Stimulated activated effector memory CD8-positive, alpha-beta T cell treated with anti-CD3 and anti-CD28 coated beads, Interleukin-12 subunit alpha, Interleukin-12 subunit beta, amount 100 ng/mL, for 72 hours (primary cell): Measurements from ENCODE around the gene ANKS1B.
A peak's percentile ranks its signal among the peaks of the same experiment; 100 is the strongest.
"Not testable (repeated sequence)": the region's sequence is repeated elsewhere in the genome, so short reads cannot be mapped to it uniquely, and the experiment has no call there.

ENCODE experiments used
- ATAC-seq: fragments of 150-1000 bp; cut with Tn5 transposase; 2 replicates; pipeline ENCODE4 v1.10.0; 2021
- DNase-seq, 2 donors: peaks; one replicate each; pipeline ENCODE4 v3.0.0; 2021 to 2022; ENCODE audit warnings: low spot score in 2 of 2
- H3K27ac Mint-ChIP-seq: one replicate; pipeline ENCODE4 v1.8.0; 2022; ENCODE audit warnings: mild to moderate bottlenecking, mixed read lengths
- H3K36me3 Mint-ChIP-seq: one replicate; pipeline ENCODE4 v1.8.0; 2022; ENCODE audit warnings: mild to moderate bottlenecking, mixed read lengths
- H3K4me1 Mint-ChIP-seq: one replicate; pipeline ENCODE4 v1.8.0; 2022; ENCODE audit warnings: mixed read lengths
- H3K4me3 Mint-ChIP-seq: one replicate; pipeline ENCODE4 v1.8.0; 2022; ENCODE audit warnings: mild to moderate bottlenecking, mixed read lengths
- H3K9me3 Mint-ChIP-seq: one replicate; pipeline ENCODE4 v1.8.0; 2022; ENCODE audit warnings: mixed read lengths

The ANKS1B gene

GRCh38 chr12:98868076-98868475 lies 1116.7 kb downstream of the ANKS1B start:
- Mint-ChIP-seq H3K9me3 (no peaks in the 10 kb centered on the region), H3K36me3 (no peaks in the 10 kb centered on the region), H3K4me1 (peaks cover 5% of the 10 kb centered on the region), H3K27ac (no peak overlapping the region), H3K4me3 (no peak overlapping the region)
- no peak for DNase-seq
- ATAC-seq: no peak

- no peak overlapping the region for H3K27ac Mint-ChIP-seq
- no peaks in the 10 kb centered on the region for H3K9me3 Mint-ChIP-seq
- ATAC-seq (no peak), DNase-seq (no peak)
- H3K36me3 Mint-ChIP-seq: no peaks in the 10 kb centered on the region
- no peaks in the 10 kb centered on the region for H3K4me1 Mint-ChIP-seq
- no peak overlapping the region for H3K4me3 Mint-ChIP-seq
These were observed 1120.4 kb downstream of the ANKS1B start for GRCh38 chr12:98864363-98864762.

GRCh38 chr12:98863167-98863566 lies 1121.6 kb downstream of the ANKS1B start:
- no peaks in the 10 kb centered on the region for H3K9me3 Mint-ChIP-seq
- DNase-seq: no peak
- ATAC-seq: no peak
- H3K27ac Mint-ChIP-seq: no peak overlapping the region
- no peaks in the 10 kb centered on the region for H3K4me1 Mint-ChIP-seq
- H3K4me3 Mint-ChIP-seq: no peak overlapping the region
- no peaks in the 10 kb centered on the region for H3K36me3 Mint-ChIP-seq

- DNase-seq: no peak
These were observed 1123.5 kb downstream of the ANKS1B start for GRCh38 chr12:98861251-98861650.

DNA sequence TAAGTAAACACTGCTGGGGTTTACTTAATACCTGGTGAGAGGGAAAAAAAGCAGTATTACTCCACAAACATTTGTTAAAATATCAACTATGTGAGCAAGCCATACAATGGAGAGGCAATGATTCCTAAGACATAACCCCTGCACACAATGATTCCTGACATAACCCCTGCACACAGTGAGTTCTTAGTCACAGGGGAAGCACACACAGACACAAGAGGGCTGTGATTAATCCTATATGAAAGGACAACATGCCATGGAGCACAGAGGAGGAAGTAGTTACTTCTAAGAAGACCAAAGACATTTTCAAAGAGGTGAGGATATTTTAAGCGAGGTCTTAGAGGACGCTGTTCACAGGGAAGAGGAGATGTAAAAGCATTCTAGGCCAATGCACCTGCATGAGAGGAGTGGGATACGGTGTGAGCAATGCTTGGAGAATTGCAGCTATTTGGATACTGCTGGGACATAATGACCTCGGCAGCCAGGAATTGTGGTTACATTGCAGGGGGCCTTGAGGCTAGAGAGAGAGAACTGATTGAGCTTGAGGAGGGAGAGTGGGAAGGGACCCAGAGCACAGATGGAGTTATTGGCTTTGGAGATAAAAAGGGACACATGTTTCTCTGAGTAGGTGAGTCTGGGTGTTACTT lies 1127.7 kb downstream of the ANKS1B start:
- Mint-ChIP-seq H3K4me1 (no peaks in the 10 kb centered on the region), H3K9me3 (no peaks in the 10 kb centered on the region), H3K36me3 (no peaks in the 10 kb centered on the region), H3K27ac (no peak overlapping the region), H3K4me3 (no peak overlapping the region)
- DNase-seq (no peak), ATAC-seq (peak; percentile 38)

More at GRCh38 chr12:98861251-98861650, 1123.5 kb downstream of the ANKS1B start:
- Mint-ChIP-seq H3K27ac (no peak overlapping the region), H3K36me3 (no peaks in the 10 kb centered on the region), H3K4me3 (no peak overlapping the region), H3K9me3 (no peaks in the 10 kb centered on the region), H3K4me1 (no peaks in the 10 kb centered on the region)
- no peak for ATAC-seq

GRCh38 chr12:98852181-98852580 lies 1132.6 kb downstream of the ANKS1B start:
- Mint-ChIP-seq H3K9me3 (no peaks in the 10 kb centered on the region), H3K4me3 (no peak overlapping the region), H3K4me1 (no peaks in the 10 kb centered on the region), H3K36me3 (no peaks in the 10 kb centered on the region), H3K27ac (no peak overlapping the region)
- DNase-seq (no peak), ATAC-seq (no peak)

DNA sequence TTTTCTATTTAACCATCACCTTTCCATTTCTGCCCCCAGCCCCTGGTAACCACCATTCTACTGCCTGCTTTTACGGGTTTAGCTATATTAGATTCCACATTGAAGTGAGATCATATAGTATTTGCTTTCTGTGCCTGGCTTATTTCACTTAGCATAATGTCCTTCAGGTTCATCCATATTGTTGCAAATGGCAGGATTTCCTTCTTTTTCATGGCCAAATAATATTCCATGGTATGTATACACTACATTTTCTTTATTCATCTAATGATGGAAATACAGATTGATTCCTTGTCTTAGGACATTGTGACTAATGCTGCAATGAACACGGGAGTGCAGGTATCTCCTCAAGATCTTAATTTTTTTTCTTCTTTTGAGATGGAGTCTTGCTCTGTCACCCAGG lies 1137.5 kb downstream of the ANKS1B start:
- H3K4me1 Mint-ChIP-seq: no peaks in the 10 kb centered on the region
- DNase-seq (no peak), ATAC-seq (no peak)
- no peaks in the 10 kb centered on the region for H3K36me3 Mint-ChIP-seq
- H3K9me3 Mint-ChIP-seq: no peaks in the 10 kb centered on the region
- H3K27ac Mint-ChIP-seq: no peak overlapping the region
- H3K4me3 Mint-ChIP-seq: no peak overlapping the region

DNA sequence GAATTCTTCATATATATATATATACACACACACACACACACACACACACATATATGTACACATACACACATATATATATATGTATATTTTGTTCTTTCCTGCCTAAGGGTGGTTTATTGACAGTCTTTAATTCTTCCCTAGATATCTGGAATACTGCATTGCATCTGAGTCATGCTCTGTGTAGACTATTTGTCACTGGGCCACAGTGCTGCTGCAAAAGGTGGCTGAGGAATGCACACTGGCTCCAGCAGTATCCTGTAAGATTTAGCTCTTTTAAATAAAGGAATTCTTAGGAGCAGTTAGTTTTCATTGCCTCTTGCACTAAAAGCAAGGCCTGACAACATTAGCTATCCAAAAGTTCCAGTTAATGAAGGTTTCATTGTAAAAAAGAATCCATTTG lies 1138.8 kb downstream of the ANKS1B start:
- H3K9me3 Mint-ChIP-seq: no peaks in the 10 kb centered on the region
- ATAC-seq (no peak), DNase-seq (no peak)
- no peaks in the 10 kb centered on the region for H3K36me3 Mint-ChIP-seq
- H3K27ac Mint-ChIP-seq: no peak overlapping the region
- H3K4me1 Mint-ChIP-seq: no peaks in the 10 kb centered on the region
- no peak overlapping the region for H3K4me3 Mint-ChIP-seq

DNA sequence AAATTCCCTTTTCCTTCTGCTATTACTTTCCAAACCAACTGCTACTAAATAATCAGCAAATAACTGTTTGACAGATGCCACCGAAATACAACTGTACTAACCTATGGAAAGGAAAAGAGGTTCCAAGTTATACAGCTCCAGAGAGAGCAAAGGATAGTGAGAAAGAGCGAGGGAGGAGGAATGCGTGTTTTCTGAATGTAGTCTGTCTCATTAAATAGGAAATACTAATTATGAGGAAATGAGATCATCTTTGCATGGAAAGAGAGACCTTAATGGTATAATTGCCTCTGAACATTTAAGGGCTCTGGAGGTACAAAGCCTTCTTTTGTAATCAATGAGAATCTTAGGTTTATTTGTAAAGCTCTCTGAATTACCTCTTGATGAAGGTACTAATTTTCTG lies 1144.4 kb downstream of the ANKS1B start:
- no peaks in the 10 kb centered on the region for H3K36me3 Mint-ChIP-seq
- H3K4me1 Mint-ChIP-seq: no peaks in the 10 kb centered on the region
- H3K9me3 Mint-ChIP-seq: no peaks in the 10 kb centered on the region
- no peak overlapping the region for H3K27ac Mint-ChIP-seq
- DNase-seq: no peak
- no peak for ATAC-seq
- no peak overlapping the region for H3K4me3 Mint-ChIP-seq

DNA sequence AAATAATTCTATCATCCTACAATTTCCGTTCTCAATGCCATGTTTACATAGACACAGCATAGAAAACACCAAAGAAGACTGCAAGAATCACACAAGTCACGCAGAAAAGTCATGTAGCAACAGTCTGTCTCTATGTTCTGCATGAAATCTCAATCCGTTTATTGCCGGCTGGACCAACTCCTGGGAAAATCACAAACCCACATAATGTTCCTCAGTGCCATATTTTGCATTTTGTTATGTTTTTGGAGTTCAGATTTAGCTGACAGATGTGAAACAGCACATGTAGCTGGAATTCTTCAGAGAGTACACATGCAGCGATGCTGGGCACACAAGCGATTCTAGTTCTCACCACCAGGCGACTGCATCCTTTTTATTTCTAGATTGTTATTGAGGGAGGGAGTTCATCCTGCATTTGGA lies 1146.5 kb downstream of the ANKS1B start:
- H3K4me1 Mint-ChIP-seq: no peaks in the 10 kb centered on the region
- H3K27ac Mint-ChIP-seq: no peak overlapping the region
- H3K9me3 Mint-ChIP-seq: no peaks in the 10 kb centered on the region

GRCh38 chr12:98837134-98837752 lies 1147.5 kb downstream of the ANKS1B start:
- H3K4me3 Mint-ChIP-seq, ATAC-seq, DNase-seq, H3K27ac Mint-ChIP-seq, H3K9me3 Mint-ChIP-seq, H3K4me1 Mint-ChIP-seq, H3K36me3 Mint-ChIP-seq: not testable (repeated sequence)

More for the DNA sequence above, 1146.5 kb downstream of the ANKS1B start:
- Mint-ChIP-seq H3K4me3 (no peak overlapping the region), H3K36me3 (no peaks in the 10 kb centered on the region)
- ATAC-seq: no peak
- no peak for DNase-seq

DNA sequence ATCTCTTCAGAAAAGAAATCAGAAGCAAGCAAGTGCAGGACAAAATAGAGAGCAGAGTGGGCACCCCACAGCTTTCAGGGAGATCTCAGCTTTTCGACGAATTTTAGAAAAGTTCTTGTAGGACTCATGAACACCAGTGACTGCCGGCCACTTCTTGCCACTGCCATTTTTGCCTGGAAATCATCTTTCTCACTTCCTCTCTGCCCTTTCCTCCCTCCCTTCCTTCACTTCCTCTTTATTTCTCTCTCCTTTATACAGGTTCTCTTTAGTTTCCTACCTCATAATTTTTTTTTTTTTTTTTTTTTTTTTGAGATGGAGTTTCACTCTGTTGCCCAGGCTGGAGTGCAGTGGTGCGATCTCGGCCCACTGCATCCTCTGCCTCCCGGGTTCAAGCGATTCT lies 1154.1 kb downstream of the ANKS1B start:
- Mint-ChIP-seq H3K36me3 (no peaks in the 10 kb centered on the region), H3K9me3 (no peaks in the 10 kb centered on the region), H3K4me3 (no peak overlapping the region), H3K27ac (no peak overlapping the region), H3K4me1 (no peaks in the 10 kb centered on the region)
- ATAC-seq (no peak), DNase-seq (no peak)

DNA sequence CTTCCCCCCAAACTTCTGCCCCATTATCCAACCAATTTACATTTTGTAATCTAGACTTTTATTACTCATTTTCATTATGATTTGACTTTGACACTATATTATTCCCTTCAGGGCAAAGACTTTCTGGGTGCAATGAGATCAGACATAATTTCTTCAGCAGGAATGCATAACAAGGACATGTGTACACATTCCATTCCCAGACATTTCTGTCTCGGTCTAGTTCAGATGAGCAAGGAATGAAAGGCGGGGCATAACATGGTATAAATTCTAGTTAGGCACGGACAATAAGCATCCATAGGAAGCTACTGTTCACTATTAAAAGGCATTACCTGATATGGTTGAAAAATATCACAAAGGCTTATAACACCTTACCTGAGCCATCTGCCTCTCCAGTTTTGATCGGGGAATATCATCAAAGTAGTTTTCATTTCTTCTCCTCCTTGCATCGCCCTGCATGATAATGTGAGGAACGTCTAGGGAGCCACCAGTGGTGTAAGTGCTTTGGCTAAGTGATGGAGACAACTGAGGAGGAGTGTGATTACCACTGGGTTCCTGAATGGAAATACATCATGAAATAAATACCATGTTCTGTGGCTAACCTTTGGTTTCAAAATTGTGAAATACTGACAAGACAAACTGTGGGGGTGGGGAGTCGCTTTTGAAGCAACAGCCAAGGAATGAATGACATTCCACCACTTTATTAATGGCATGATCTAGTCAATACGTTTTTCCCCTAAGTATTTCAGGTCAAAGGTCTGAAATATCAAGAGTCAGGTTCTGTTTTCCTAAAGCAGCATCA lies 1155.7 kb downstream of the ANKS1B start:
- DNase-seq: no peak
- Mint-ChIP-seq H3K4me3 (no peak overlapping the region), H3K9me3 (no peaks in the 10 kb centered on the region), H3K4me1 (no peaks in the 10 kb centered on the region), H3K36me3 (no peaks in the 10 kb centered on the region), H3K27ac (no peak overlapping the region)
- ATAC-seq: no peak

GRCh38 chr12:98823012-98823411 lies 1161.7 kb downstream of the ANKS1B start:
- no peak for ATAC-seq
- Mint-ChIP-seq H3K27ac (no peak overlapping the region), H3K9me3 (no peaks in the 10 kb centered on the region), H3K36me3 (no peaks in the 10 kb centered on the region), H3K4me3 (no peak overlapping the region), H3K4me1 (no peaks in the 10 kb centered on the region)
- no peak for DNase-seq

GRCh38 chr12:98821866-98822265 lies 1162.9 kb downstream of the ANKS1B start:
- H3K36me3 Mint-ChIP-seq: no peaks in the 10 kb centered on the region
- H3K9me3 Mint-ChIP-seq: no peaks in the 10 kb centered on the region
- H3K27ac Mint-ChIP-seq: no peak overlapping the region
- H3K4me1 Mint-ChIP-seq: no peaks in the 10 kb centered on the region
- no peak overlapping the region for H3K4me3 Mint-ChIP-seq
- no peak for ATAC-seq
- no peak for DNase-seq

GRCh38 chr12:98821232-98821631 lies 1163.5 kb downstream of the ANKS1B start:
- H3K36me3 Mint-ChIP-seq: no peaks in the 10 kb centered on the region
- no peak overlapping the region for H3K4me3 Mint-ChIP-seq
- H3K27ac Mint-ChIP-seq: no peak overlapping the region
- DNase-seq (no peak), ATAC-seq (no peak)
- no peaks in the 10 kb centered on the region for H3K9me3 Mint-ChIP-seq
- no peaks in the 10 kb centered on the region for H3K4me1 Mint-ChIP-seq
